K562 (cell line): ENCODE measurements around the gene ADAMTS2.

Experiments used
- CBX1 ChIP-seq: sonication (generic); IDR thresholded peaks from 2 replicates; pipeline ENCODE4 v1.6.1; 2016; ENCODE audit warnings: antibody characterized with exemption, low read depth, mild to moderate bottlenecking
- CTCF ChIP-seq, 3 experiments: IDR thresholded peaks in 2 of 3; conservative IDR thresholded peaks in 1 of 3; 2 replicates each; pipeline ENCODE4 v1.5.1; 2011 to 2012; ENCODE audit warnings: low read length in 3 of 3, mild to moderate bottlenecking in 3 of 3, control low read depth in 2 of 3, improper control_type of control experiment in 1 of 3, inconsistent platforms in 1 of 3, low read depth in 1 of 3, mixed read lengths in 1 of 3, moderate library complexity in 1 of 3; ENCODE audit not compliant: insufficient read depth in 2 of 3
- HDGF ChIP-seq: fragments of 450-650 bp; IDR thresholded peaks from 2 replicates; pipeline ENCODE4 v1.6.1; 2016
- PATZ1 ChIP-seq: fragments of 250-450 bp; sonication (Bioruptor Pico); IDR thresholded peaks from 2 replicates; pipeline ENCODE4 v1.5.0; 2020; ENCODE audit warnings: mild to moderate bottlenecking, borderline replicate concordance
- RB1 ChIP-seq: fragments of 450-650 bp; IDR thresholded peaks from 2 replicates; pipeline ENCODE4 v1.6.1; 2017; ENCODE audit warnings: low read depth, mild to moderate bottlenecking
- RBFOX2 ChIP-seq: fragments of 200-400 bp; formaldehyde crosslinking; IDR thresholded peaks from 2 replicates; pipeline ENCODE4 v1.6.1; 2017; ENCODE audit warnings: low read depth, mild to moderate bottlenecking, low read length, moderate library complexity
- STAT5A ChIP-seq: IDR thresholded peaks from 2 replicates; pipeline ENCODE4 v1.6.1; 2012; ENCODE audit warnings: low read length, inconsistent platforms, borderline replicate concordance

GRCh38 chr5:179190851-179191505 is 154.3 kb downstream of the ADAMTS2 start:
- TF ChIP-seq RBFOX2 (no peak), CBX1 (no peak), CTCF (IDR thresholded peaks at IDR 0.05 in 2 of 3, conservative IDR thresholded peaks at IDR 0.05 in 1 of 3; ENCODE audit: insufficient read depth in 2 of 3, low read depth in 1 of 3, low read length in 3 of 3) (no peak), RB1 (no peak), HDGF (no peak), PATZ1 (CRISPR knock-in tag) (no peak), STAT5A (no peak)
